OCI-LY1 (cell line): ENCODE measurements around the gene GRAMD1A.

Source experiments
- CTCF ChIP-seq: fragments of 200-600 bp; sonication (generic), shearing (Covaris generic); IDR thresholded peaks from 2 replicates; pipeline ENCODE4 v1.5.1; 2017; ENCODE audit warnings: mild to moderate bottlenecking, antibody characterized with exemption, low read length, moderate library complexity, mixed read lengths
- EZH2 ChIP-seq: fragments of 200-600 bp; sonication (generic), shearing (Covaris generic); IDR thresholded peaks from 2 replicates; pipeline ENCODE4 v1.8.0; 2017; ENCODE audit warnings: borderline replicate concordance, mixed run types, mild to moderate bottlenecking, antibody characterized with exemption, low read length, moderate library complexity, mixed read lengths

GRCh38 chr19:34962687-34963572 lies 37.2 kb upstream of the GRAMD1A start:
- TF ChIP-seq CTCF: no peak
- no peak for TF ChIP-seq EZH2
